ENCODE measurements around the gene SLC34A3.

The SLC34A3 gene

DNA sequence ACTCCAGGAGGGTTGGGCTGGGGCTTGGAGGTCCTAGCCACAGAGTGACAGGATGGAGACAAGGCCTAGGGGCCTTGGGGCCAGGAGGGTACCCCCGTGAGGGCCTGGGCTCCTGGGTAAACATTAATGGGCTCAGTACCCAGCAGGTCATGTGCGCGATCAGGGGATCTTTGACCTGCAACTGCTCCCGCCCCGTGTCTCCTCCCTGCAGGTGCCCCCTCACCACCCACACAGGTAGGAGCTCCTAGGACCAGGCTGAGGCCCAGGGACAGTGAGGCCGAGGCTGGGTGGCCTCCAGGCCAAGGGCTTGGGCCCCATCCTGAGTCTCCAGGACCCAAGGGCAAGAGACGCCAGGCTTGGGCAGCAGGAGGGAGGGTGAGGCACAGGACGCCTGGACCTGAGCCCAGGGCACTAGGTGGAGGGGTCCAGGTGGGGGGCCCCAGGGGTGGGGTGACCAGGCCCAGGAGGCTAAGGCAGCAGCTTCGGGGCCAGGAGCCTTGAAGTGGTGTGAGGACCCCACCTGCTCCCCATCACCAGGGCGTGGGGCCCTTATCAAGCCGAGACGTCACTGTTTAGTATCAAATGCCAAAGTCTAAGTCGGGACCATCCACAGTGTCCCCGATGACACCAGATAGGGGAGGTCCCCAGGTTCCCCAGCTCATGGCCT lies at the start of gene SLC34A3:
TSS of gene SLC34A3 (plus strand) at position 197 of the 667 bp plus-strand sequence. CDS start 802 bp downstream, outside the sequence.
- no peak within 1 kb of the TSS for H3K4me3 Mint-ChIP-seq
- CTCF ChIA-PET, result interaction anchor here (0.6 kb wide), 1 partner anchor 40 kb away, joined by 3 read pairs; no protein-coding TSS in a partner anchor
- H3K36me3 Mint-ChIP-seq, result no peaks in the 10 kb centered on the region
- no peak for DNase-seq
- peaks cover 38% of the 10 kb centered on the region for H3K27me3 Mint-ChIP-seq
- H3K27ac Mint-ChIP-seq, result no peak within 1 kb of the TSS
- peaks cover 8% of the 10 kb centered on the region for H3K4me1 Mint-ChIP-seq
- H3K9me3 Mint-ChIP-seq, result no peaks in the 10 kb centered on the region

- DNase-seq, result no peak
- Mint-ChIP-seq H3K36me3 (peaks cover 28% of the 10 kb centered on the region), H3K27ac (no peak overlapping the region), H3K4me3 (no peak overlapping the region), H3K4me1 (peaks cover 7% of the 10 kb centered on the region), H3K27me3 (no peaks in the 10 kb centered on the region), H3K9me3 (no peaks in the 10 kb centered on the region)
- CTCF ChIA-PET, result interaction anchor here (0.6 kb wide), 1 partner anchor 103 kb away, joined by 3 read pairs; no protein-coding TSS in a partner anchor
Observed at GRCh38 chr9:137181680-137182079, 49.0 kb upstream of the SLC34A3 start.

- peaks cover 17% of the 10 kb centered on the region for H3K4me1 Mint-ChIP-seq
- no peaks in the 10 kb centered on the region for H3K9me3 Mint-ChIP-seq
- H3K27ac Mint-ChIP-seq, result no peak overlapping the region
- peaks cover 3% of the 10 kb centered on the region for H3K27me3 Mint-ChIP-seq
- H3K36me3 Mint-ChIP-seq, result peaks cover 30% of the 10 kb centered on the region
- CTCF ChIA-PET, result no interaction called here
- H3K4me3 Mint-ChIP-seq, result no peak overlapping the region
- DNase-seq, result no peak
Observed at GRCh38 chr9:137182836-137183235, 47.9 kb upstream of the SLC34A3 start.

DNA sequence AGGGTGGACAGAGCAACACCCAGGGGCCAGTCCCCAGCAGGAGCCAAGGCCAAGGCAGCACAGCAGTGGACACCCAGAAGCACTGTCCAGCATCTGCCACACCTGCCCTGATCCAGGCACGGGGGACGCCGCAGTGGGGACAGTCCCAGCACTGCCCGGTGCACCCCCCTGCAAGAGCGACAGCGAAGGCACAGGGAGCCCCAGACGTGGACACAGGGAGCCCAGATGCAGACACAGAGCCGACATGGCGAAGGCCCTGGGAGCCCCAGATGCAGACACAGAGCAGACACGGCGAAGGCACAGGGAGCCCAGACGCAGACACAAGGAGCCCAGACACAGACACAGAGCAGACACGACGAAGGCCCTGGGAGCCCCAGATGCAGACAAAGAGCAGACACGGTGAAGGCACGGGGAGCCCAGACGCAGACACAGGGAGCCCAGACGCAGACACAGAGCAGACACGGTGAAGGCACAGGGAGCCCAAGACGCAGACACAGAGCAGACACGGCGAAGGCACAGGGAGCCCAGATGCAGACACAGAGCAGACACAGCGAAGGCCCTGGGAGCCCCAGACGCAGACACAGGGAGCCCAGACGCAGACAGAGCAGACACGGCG lies 46.6 kb upstream of the SLC34A3 start:
- H3K9me3 Mint-ChIP-seq, result no peaks in the 10 kb centered on the region
- peaks cover 23% of the 10 kb centered on the region for H3K4me1 Mint-ChIP-seq
- no peak overlapping the region for H3K4me3 Mint-ChIP-seq
- H3K36me3 Mint-ChIP-seq, result peaks cover 34% of the 10 kb centered on the region
- DNase-seq, result no peak
- CTCF ChIA-PET, result no interaction called here
- peaks cover 10% of the 10 kb centered on the region for H3K27me3 Mint-ChIP-seq
- no peak overlapping the region for H3K27ac Mint-ChIP-seq

- H3K27ac Mint-ChIP-seq, result no peak overlapping the region
- H3K36me3 Mint-ChIP-seq, result peaks cover 31% of the 10 kb centered on the region
- no peak overlapping the region for H3K4me3 Mint-ChIP-seq
- peaks cover 31% of the 10 kb centered on the region for H3K4me1 Mint-ChIP-seq
- CTCF ChIA-PET, result no interaction called here
- no peaks in the 10 kb centered on the region for H3K9me3 Mint-ChIP-seq
- H3K27me3 Mint-ChIP-seq, result peaks cover 10% of the 10 kb centered on the region
- no peak for DNase-seq
Observed at GRCh38 chr9:137184881-137185660, 45.6 kb upstream of the SLC34A3 start.

DNA sequence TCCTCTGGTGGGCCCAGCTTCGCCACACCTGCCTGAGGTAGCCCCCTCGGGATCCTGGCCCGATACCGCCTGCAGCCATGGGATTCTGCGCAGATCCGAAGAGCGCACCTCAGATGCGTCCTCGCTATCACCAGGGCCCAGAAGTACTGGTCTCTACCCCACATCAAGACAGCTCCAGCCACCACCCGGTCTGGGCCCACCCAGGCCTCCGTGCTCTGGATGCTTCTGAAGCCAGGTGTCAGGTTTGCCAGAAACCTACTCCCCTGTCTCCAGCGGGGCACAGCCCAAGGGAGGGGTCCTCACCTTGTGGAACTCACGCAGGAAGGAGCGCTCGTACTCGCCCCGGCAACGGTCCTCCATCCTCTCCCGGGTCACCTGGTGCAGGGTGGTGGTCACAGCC lies 44.8 kb upstream of the SLC34A3 start:
- no peak overlapping the region for H3K4me3 Mint-ChIP-seq
- H3K9me3 Mint-ChIP-seq, result no peaks in the 10 kb centered on the region
- H3K36me3 Mint-ChIP-seq, result peaks cover 34% of the 10 kb centered on the region
- peaks cover 36% of the 10 kb centered on the region for H3K4me1 Mint-ChIP-seq
- no peak overlapping the region for H3K27ac Mint-ChIP-seq
- DNase-seq, result no peak
- CTCF ChIA-PET, result no interaction called here
- peaks cover 10% of the 10 kb centered on the region for H3K27me3 Mint-ChIP-seq

DNA sequence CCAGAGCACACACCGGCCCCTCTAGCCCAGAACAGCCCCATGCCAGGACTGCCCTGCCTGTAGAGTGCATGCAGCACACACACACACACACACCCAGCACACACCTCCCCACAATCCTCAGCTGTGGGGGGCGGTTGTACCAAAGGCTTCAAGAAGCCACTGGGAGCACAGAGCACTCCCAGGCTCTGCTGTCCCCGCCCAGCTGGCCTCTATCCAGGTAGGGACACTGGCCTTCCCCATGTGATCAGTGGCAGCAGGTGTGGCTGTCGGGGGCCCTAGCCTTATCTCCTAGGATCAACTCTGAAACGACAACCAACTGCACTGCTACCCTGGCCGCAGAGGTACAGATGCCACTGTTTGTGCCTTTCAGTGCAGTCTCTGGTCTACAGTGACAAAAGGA lies 44.3 kb upstream of the SLC34A3 start:
- no peak for DNase-seq
- no peaks in the 10 kb centered on the region for H3K9me3 Mint-ChIP-seq
- peaks cover 36% of the 10 kb centered on the region for H3K36me3 Mint-ChIP-seq
- H3K27ac Mint-ChIP-seq, result peak overlapping the region; percentile 71
- peaks cover 37% of the 10 kb centered on the region for H3K4me1 Mint-ChIP-seq
- peaks cover 10% of the 10 kb centered on the region for H3K27me3 Mint-ChIP-seq
- H3K4me3 Mint-ChIP-seq, result peak overlapping the region; percentile 90
- CTCF ChIA-PET, result no interaction called here

DNA sequence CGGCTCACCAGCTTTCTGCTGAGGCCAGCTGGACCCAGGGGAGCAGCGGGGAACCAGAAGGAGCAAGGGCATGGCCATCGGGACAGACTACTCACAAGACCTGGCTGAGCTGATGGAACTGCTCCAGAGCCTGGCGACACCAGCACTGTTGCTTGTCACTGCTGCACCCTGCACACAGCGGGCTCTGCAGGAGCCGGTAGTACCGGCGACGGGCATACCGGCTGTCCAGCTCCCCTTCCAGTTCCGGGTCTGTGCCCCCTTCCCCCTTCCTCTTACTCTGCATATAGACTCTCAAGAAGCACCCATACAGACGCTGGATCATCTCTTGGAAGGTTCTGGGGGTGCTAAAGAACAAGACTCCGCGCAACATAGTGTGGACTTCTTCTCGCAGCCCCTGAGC lies 43.3 kb upstream of the SLC34A3 start:
- Mint-ChIP-seq H3K4me1 (peaks cover 37% of the 10 kb centered on the region), H3K4me3 (peak overlapping the region; percentile 90), H3K27me3 (peaks cover 10% of the 10 kb centered on the region), H3K27ac (peak overlapping the region; percentile 96), H3K36me3 (peaks cover 32% of the 10 kb centered on the region), H3K9me3 (no peaks in the 10 kb centered on the region)
- no peak for DNase-seq
- CTCF ChIA-PET, result interaction anchor here (1.2 to 3.1 kb wide), 5 partner anchors 8 to 141 kb away, joined by 3 to 21 read pairs (median 3); partner anchors contain the start of genes CYSRT1, RNF208 and RNF224

DNA sequence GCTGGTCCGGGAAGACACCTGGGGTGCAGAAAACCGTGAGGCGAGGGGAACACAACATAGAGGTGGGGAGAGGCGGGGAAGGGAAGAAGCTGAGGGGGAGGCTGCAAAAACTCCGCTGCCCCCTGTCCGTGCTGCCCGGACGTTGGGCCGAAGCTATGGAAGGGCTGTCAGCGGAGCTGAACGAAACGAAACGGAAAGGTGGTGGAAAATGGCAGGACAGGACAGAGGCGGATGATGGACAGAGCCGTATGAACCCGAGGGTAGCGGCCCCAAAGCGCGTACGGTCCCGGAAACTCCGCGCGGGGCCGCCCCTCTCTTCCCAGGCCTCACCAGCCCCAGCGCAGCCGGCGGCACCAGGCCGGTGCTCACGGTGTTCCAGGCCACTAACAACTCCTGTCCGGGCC lies 42.6 kb upstream of the SLC34A3 start:
- Mint-ChIP-seq H3K4me1 (peaks cover 37% of the 10 kb centered on the region), H3K4me3 (peak overlapping the region; percentile 90), H3K27ac (peak overlapping the region; percentile 96), H3K36me3 (peaks cover 29% of the 10 kb centered on the region), H3K27me3 (peaks cover 10% of the 10 kb centered on the region), H3K9me3 (no peaks in the 10 kb centered on the region)
- DNase-seq, result no peak
- CTCF ChIA-PET, result interaction anchor here (1.2 to 3.1 kb wide), 6 partner anchors 9 to 141 kb away, joined by 3 to 21 read pairs (median 3); partner anchors contain the start of genes CYSRT1, RNF208 and RNF224

GRCh38 chr9:137188490-137189296 lies 42.0 kb upstream of the SLC34A3 start, which contains the start of the genes ANAPC2 and SSNA1:
Gene ANAPC2, minus strand, starts transcription at chr9:137188560. Its CDS starts 28 bp downstream, at chr9:137188532.
Gene SSNA1, plus strand, starts transcription at chr9:137188676. Its CDS starts 51 bp downstream, at chr9:137188727.
- Mint-ChIP-seq H3K4me1 (peaks cover 37% of the 10 kb centered on the region), H3K4me3 (peak within 1 kb of the TSS; percentile 97), H3K36me3 (peaks cover 24% of the 10 kb centered on the region), H3K27me3 (peaks cover 10% of the 10 kb centered on the region), H3K9me3 (no peaks in the 10 kb centered on the region), H3K27ac (peak within 1 kb of the TSS; percentile 96)
- DNase-seq, result peak; percentile 92
- CTCF ChIA-PET, result interaction anchor here (0.8 to 3.1 kb wide), 13 partner anchors 10 to 160 kb away, joined by 3 to 21 read pairs (median 4); partner anchors contain the start of genes CYSRT1, RNF208, RNF224 and TPRN

DNA sequence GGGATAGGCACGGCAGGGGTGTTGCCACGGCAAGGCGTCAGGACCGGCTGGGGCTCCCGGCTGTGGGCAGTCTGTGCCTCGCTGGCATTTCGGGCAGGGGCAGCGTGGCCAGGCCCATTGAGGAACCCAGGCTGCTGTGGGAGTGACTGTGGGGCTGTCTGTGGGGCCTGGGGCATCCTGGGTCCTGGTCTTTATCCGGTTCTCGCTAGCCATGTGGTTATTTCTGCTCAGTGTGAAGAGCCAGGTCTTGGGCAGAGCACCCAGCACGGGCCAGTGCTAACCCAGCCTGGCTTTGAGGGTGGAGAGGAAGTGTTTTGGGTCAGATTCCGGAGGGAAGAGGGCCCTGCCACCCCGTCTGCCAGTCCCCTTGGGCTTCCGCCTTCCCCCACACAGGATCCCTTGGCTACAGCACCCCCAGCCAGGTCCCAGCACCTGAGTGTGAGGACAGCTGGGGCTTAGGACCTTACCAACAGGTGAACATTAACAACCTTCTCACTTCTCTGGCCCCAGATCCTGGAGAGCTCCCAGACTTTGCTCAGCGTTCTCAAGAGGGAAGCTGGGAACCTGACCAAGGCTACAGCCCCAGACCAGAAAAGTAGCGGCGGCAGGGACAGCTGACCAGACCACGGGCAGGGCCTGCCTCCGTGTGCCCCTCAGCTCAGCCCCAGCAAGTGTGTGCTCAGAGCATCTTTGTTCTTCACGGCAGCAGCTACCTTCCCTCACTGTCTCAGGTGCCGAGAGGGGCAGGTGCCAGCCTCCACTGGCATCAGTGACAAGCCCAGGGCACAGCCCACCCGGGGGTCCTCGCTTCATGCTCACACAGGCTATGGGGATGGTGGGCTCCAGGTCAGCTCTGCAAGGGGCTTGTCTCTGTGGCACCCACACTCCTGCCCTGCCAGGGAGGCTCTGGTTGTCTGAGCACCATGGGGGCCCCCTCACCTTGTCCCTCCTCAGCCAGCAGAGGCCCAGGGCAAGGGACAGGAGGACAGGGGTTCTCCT lies 41.1 kb upstream of the SLC34A3 start:
- Mint-ChIP-seq H3K9me3 (no peaks in the 10 kb centered on the region), H3K27ac (peak overlapping the region; percentile 96), H3K36me3 (peaks cover 16% of the 10 kb centered on the region), H3K4me1 (peaks cover 35% of the 10 kb centered on the region), H3K27me3 (peaks cover 10% of the 10 kb centered on the region), H3K4me3 (peak overlapping the region; percentile 97)
- no peak for DNase-seq
- CTCF ChIA-PET, result interaction anchor here (0.8 to 3.1 kb wide), 13 partner anchors 9 to 160 kb away, joined by 3 to 21 read pairs (median 4); partner anchors contain the start of genes CYSRT1, NDOR1, RNF208 and RNF224

- CTCF ChIA-PET, result interaction anchor here (1.1 to 3.1 kb wide), 4 partner anchors 14 to 50 kb away, joined by 3 to 21 read pairs (median 4); partner anchors contain the start of genes CYSRT1, NDOR1, RNF224 and SLC34A3
- Mint-ChIP-seq H3K4me1 (peaks cover 35% of the 10 kb centered on the region), H3K4me3 (peak overlapping the region; percentile 97), H3K27ac (no peak overlapping the region), H3K27me3 (peaks cover 10% of the 10 kb centered on the region), H3K9me3 (no peaks in the 10 kb centered on the region), H3K36me3 (peaks cover 16% of the 10 kb centered on the region)
- no peak for DNase-seq
Observed at GRCh38 chr9:137190315-137190856, 40.3 kb upstream of the SLC34A3 start.

All from activated naive CD4-positive, alpha-beta T cell treated with anti-CD3 and anti-CD28 coated beads, Interleukin-2, amount 10 ng/mL, durations not matched to agents 7 days and 5 days (primary cell).